Tibial nerve (tissue), 4 donors: Measurements from ENCODE around the gene EN2. TPM values are rescaled to one million over a fixed set of nuclear protein-coding genes. Genes with fewer than 3 reads are reported as not detected.

Experiments
- DNase-seq, 2 donors: peaks; one replicate each; pipeline ENCODE4 v3.0.0-alpha.2; 2019; ENCODE audit warnings: low spot score in 2 of 2
- H3K27ac ChIP-seq, 4 donors: fragments of 200-600 bp; sonication (generic) in 3 of 4; one replicate each; pipeline ENCODE4 v1.5.1; 2017 to 2019; ENCODE audit warnings: mild to moderate bottlenecking in 1 of 4
- H3K27me3 ChIP-seq, 2 donors: fragments of 200-600 bp; sonication (generic) in 1 of 2; one replicate each; pipeline versions ENCODE4 v1.5.1 to v1.6.0; 2017 to 2019
- H3K36me3 ChIP-seq, 3 donors: fragments of 200-600 bp; sonication (generic); one replicate each; pipeline ENCODE4 v1.5.1; 2018 to 2019
- H3K4me1 ChIP-seq, 4 donors: fragments of 200-600 bp; sonication (generic) in 3 of 4; one replicate each; pipeline ENCODE4 v1.5.1; 2017 to 2019
- H3K4me3 ChIP-seq, 4 donors: fragments of 200-600 bp; sonication (generic) in 3 of 4; one replicate each; pipeline ENCODE4 v1.5.1; 2017 to 2019; ENCODE audit warnings: mild to moderate bottlenecking in 1 of 4, moderate library complexity in 1 of 4
- H3K9me3 ChIP-seq, 4 donors: fragments of 200-600 bp; sonication (generic) in 3 of 4; one replicate each; pipeline ENCODE4 v1.5.1; 2017 to 2019
- EP300 ChIP-seq, 2 donors: sonication (generic); formaldehyde crosslinking; IDR thresholded peaks; one replicate each; pipeline ENCODE4 v1.6.1; 2017; ENCODE audit warnings: antibody characterized with exemption in 2 of 2, mild to moderate bottlenecking in 1 of 2
- POLR2A ChIP-seq, 2 donors: fragments of 450-650 bp; IDR thresholded peaks; one replicate each; pipeline ENCODE4 v1.6.1; 2017; ENCODE audit warnings: antibody characterized with exemption in 2 of 2, mild to moderate bottlenecking in 2 of 2, moderate library complexity in 2 of 2
- WGBS, 2 donors: methylation state at CpG; one replicate each; pipeline ENCODE4 v1.1.5; 2018; 5-methylcytosine and 5-hydroxymethylcytosine counted together
- total RNA-seq, 4 donors: library from RNA; depleted of rRNA; stranded (reverse); fragments of >200 nt; gene quantifications; one replicate each; pipeline ENCODE4 v1.1.0, GENCODE V29; 2016
- TF ChIP-seq, protein P1 (sequence below), 5 experiments: fragments of 200-600 bp in 3 of 5; fragments of 450-650 bp in 2 of 5; sonication (generic) in 3 of 5; IDR thresholded peaks; one replicate each; pipeline ENCODE4 v1.5.1; 2016 to 2019; ENCODE audit warnings: antibody characterized with exemption in 5 of 5, mild to moderate bottlenecking in 3 of 5, moderate library complexity in 2 of 5

The EN2 gene
- total RNA-seq, 4 donors from 2014 or later: under 0.01 to 0.98 TPM; not detected in 2

- TF ChIP-seq EP300 (IDR thresholded peaks at IDR 0.05): no peak
- TF ChIP-seq, protein P1, sequence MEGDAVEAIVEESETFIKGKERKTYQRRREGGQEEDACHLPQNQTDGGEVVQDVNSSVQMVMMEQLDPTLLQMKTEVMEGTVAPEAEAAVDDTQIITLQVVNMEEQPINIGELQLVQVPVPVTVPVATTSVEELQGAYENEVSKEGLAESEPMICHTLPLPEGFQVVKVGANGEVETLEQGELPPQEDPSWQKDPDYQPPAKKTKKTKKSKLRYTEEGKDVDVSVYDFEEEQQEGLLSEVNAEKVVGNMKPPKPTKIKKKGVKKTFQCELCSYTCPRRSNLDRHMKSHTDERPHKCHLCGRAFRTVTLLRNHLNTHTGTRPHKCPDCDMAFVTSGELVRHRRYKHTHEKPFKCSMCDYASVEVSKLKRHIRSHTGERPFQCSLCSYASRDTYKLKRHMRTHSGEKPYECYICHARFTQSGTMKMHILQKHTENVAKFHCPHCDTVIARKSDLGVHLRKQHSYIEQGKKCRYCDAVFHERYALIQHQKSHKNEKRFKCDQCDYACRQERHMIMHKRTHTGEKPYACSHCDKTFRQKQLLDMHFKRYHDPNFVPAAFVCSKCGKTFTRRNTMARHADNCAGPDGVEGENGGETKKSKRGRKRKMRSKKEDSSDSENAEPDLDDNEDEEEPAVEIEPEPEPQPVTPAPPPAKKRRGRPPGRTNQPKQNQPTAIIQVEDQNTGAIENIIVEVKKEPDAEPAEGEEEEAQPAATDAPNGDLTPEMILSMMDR (IDR thresholded peaks at IDR 0.05): no peak
- H3K4me3 ChIP-seq: no peak overlapping the region
- peaks cover 0 to 12% of the 10 kb centered on the region in 2 donors for H3K27me3 ChIP-seq
- WGBS, 2 donors: 70 to 81% methylated on average over 10 of the region's 10 CpGs
- H3K27ac ChIP-seq: no peak overlapping the region
- DNase-seq: no peak
- H3K36me3 ChIP-seq: no peaks in the 10 kb centered on the region
- no peaks in the 10 kb centered on the region for H3K4me1 ChIP-seq
- H3K9me3 ChIP-seq: peaks cover 0 to 15% (median 0%) of the 10 kb centered on the region in 4 donors
Measured at GRCh38 chr7:155430606-155431005, 27.3 kb upstream of the EN2 start.

GRCh38 chr7:155431231-155431630, 26.7 kb upstream of the EN2 start:
- H3K4me3 ChIP-seq: no peak overlapping the region
- WGBS, 2 donors: 78 to 79% methylated on average over 12 of the region's 12 CpGs
- no peaks in the 10 kb centered on the region for H3K4me1 ChIP-seq
- peaks cover 0 to 15% (median 0%) of the 10 kb centered on the region in 4 donors for H3K9me3 ChIP-seq
- no peaks in the 10 kb centered on the region for H3K36me3 ChIP-seq
- peaks cover 0 to 18% of the 10 kb centered on the region in 2 donors for H3K27me3 ChIP-seq
- no peak overlapping the region for H3K27ac ChIP-seq
- DNase-seq: no peak
- TF ChIP-seq EP300 (IDR thresholded peaks at IDR 0.05): no peak
- TF ChIP-seq, protein P1 (IDR thresholded peaks at IDR 0.05): no peak
- no peak for TF ChIP-seq POLR2A (IDR thresholded peaks at IDR 0.05)

DNA sequence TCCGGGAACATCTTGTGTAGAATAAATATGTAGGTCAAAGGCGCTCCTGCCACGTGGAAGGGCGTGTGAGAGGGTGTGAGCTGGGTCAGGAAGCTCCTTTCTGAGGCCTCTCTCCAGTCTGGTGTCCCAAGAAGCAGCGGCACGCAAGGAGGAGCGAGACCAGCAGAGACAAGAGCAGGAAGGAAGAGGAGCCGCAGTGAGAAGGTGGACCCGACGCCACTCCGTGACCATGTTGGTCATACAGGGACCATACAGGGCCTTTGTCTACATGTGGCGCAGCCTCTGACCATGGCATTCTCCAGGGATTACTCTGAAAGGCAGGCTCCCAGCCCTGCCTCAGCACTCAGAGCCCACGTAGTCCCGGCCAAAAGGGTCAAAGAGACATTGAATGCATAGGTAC, 26.2 kb upstream of the EN2 start:
- 81 to 83% methylated on average over 14 of the region's 14 CpGs for WGBS, 2 donors
- peaks cover 0 to 15% (median 0%) of the 10 kb centered on the region in 4 donors for H3K9me3 ChIP-seq
- no peaks in the 10 kb centered on the region for H3K36me3 ChIP-seq
- peaks cover 0 to 18% of the 10 kb centered on the region in 2 donors for H3K27me3 ChIP-seq
- H3K4me1 ChIP-seq: no peaks in the 10 kb centered on the region
- no peak overlapping the region for H3K27ac ChIP-seq
- TF ChIP-seq POLR2A (IDR thresholded peaks at IDR 0.05) (no peak), EP300 (IDR thresholded peaks at IDR 0.05) (no peak)
- TF ChIP-seq, protein P1 (IDR thresholded peaks at IDR 0.05): no peak
- DNase-seq: no peak
- no peak overlapping the region for H3K4me3 ChIP-seq

- Histone ChIP-seq H3K4me3 (no peak overlapping the region), H3K27ac (no peak overlapping the region), H3K27me3 (peaks cover 0 to 39% of the 10 kb centered on the region in 2 donors), H3K36me3 (no peaks in the 10 kb centered on the region), H3K9me3 (no peaks in the 10 kb centered on the region), H3K4me1 (no peaks in the 10 kb centered on the region)
- TF ChIP-seq EP300 (IDR thresholded peaks at IDR 0.05) (no peak), POLR2A (IDR thresholded peaks at IDR 0.05) (no peak)
- TF ChIP-seq, protein P1 (IDR thresholded peaks at IDR 0.05): no peak
- no peak for DNase-seq
- 56 to 77% methylated on average over 3 of the region's 3 CpGs for WGBS, 2 donors
Measured at GRCh38 chr7:155435110-155435509, 22.8 kb upstream of the EN2 start.

GRCh38 chr7:155437836-155438235, 20.1 kb upstream of the EN2 start:
- Histone ChIP-seq H3K4me1 (no peaks in the 10 kb centered on the region), H3K27me3 (peaks cover 0 to 63% of the 10 kb centered on the region in 2 donors), H3K4me3 (no peak overlapping the region), H3K27ac (no peak overlapping the region), H3K36me3 (no peaks in the 10 kb centered on the region), H3K9me3 (no peaks in the 10 kb centered on the region)
- DNase-seq: no peak
- TF ChIP-seq, protein P1 (IDR thresholded peaks at IDR 0.05): no peak
- TF ChIP-seq POLR2A (IDR thresholded peaks at IDR 0.05) (no peak), EP300 (IDR thresholded peaks at IDR 0.05) (no peak)
- 76 to 84% methylated on average over 4 of the region's 4 CpGs for WGBS, 2 donors
